GM21526 (cell line): Measurements from ENCODE around the gene SNTA1.
"Not testable (repeated sequence)": the region's sequence is repeated elsewhere in the genome, so short reads cannot be mapped to it uniquely, and the experiment has no call there.

ENCODE experiments used
- ATAC-seq: cut with Tn5 transposase; IDR thresholded peaks from one replicate; pipeline ENCODE4 v1.9.1; 2021; ENCODE audit warnings: moderate library complexity; ENCODE audit not compliant: unreplicated experiment, low FRiP score

Gene SNTA1

DNA sequence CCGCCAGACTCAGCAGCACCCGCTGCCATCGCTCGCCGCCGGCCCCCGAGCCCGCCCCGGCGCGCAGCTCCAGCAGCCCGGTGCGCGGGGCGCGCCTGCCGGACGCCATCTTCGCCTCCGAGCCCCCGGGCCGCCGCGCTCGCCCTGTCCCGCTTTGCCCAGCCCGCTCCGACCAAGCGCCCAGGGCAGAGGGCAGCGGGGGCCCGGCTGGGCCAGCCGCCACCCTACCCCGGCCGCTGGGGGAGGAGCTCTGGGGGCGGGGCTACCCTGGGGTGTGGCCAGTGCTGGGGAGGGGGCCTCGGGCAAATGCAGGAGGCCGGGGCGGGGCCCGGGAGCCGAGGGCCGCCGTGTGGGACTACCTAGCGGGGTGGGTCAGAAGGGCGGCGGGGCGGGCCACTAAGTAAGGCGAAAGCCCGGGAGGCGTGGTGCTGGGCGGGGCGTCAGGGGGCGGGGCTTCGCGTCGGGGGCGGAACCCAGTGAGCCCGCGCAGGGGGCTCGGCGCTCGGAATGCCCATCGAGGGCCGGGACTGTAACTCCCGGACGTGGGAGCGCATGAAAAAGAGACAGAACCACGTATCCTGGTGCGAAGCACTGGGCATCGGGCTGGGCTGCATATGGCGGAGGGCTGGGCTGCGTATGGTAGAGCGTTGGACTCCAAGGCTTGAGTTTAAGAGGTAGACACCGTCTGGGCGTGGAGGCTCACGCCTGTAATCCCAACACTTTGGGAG is at the start of gene SNTA1:
Gene SNTA1 (minus strand): TSS at position 252 of the 728 bp plus-strand sequence. CDS start 143 bp downstream, at position 109.
- ATAC-seq: peak; percentile 57

DNA sequence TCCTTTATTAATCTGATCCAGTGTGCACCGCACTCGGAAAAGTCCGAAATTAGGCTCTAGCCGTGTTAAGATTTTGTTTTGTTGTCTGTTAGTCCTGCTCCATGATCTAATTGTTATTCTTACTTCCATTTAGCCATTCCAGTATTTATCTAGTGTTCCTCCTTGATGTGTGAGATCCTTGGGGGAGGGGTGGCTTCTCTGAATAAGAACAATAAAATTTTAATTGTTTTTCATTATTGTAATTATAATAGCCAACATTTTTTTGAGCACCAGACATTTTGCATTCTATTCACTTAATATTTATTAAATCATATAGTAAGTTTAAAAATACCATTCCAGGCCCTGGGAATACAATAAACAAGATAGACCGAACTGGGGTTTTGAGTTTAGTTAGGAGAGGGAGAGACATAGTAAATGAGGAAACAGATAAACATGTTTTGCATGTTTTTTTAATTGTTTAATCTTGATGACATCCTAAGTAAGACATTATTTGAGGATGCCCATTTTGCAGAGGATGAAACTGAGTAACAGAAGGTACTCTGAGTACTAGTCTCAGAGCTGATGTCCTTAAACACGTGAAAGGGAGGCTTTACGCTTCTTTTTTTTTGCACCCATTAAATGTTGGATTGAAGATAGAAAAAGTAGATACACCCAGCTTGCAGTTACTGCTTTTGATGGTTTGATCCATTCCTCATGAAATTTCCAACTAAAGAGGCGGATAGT is 47.5 kb upstream of the SNTA1 start:
- ATAC-seq: no peak

- peak; percentile 44 for ATAC-seq
These were observed 46.7 kb upstream of the SNTA1 start, which contains the start of gene CBFA2T2 for GRCh38 chr20:33490023-33490933. Gene CBFA2T2 (plus strand): TSS chr20:33490096. CDS start chr20:33490268, 172 bp downstream.

GRCh38 chr20:33489495-33490022 is 46.0 kb upstream of the SNTA1 start:
- ATAC-seq: peak; percentile 87

GRCh38 chr20:33488661-33489494 is 45.3 kb upstream of the SNTA1 start:
- ATAC-seq: not testable (repeated sequence)

DNA sequence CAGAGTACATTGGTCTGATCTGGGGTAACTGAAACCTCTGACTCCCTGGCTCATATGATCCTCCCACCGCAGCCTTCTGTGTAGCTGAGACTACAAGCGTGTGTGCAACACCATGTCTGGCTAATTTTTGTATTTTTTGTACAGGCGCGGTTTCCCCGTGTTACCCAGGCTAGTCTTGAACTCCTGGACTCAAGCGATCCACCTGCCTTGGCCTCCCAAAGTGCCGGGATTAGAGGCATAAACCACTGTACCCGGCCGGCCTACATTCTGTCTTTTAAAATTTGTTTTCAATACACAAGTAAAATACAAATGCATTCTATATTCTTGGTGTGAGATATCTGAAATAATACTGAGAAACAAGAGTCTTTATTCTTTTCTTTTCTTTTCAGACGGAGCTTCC is 44.6 kb upstream of the SNTA1 start:
- ATAC-seq: no peak

GRCh38 chr20:33483186-33483585 is 39.6 kb upstream of the SNTA1 start:
- ATAC-seq: not testable (repeated sequence)

DNA sequence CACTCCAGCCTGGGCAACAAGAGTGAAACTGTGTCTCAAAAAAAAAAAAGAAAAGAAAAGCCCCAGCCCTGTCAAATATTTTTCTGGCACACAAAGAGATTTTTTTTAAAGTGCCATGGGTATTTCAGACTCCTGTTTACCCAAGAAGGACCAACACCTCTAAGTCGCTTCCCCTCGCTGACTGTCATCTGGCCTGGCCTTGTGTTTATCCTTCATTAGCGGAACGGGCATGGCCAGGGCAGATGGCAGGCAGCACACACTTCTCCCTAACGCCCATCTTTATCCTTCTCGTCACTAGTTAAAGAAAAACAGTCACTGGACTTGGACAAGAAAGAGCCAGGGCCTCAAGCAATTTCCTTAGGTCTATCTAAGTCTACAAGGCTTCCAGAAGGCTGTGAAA is 39.0 kb upstream of the SNTA1 start:
- no peak for ATAC-seq

DNA sequence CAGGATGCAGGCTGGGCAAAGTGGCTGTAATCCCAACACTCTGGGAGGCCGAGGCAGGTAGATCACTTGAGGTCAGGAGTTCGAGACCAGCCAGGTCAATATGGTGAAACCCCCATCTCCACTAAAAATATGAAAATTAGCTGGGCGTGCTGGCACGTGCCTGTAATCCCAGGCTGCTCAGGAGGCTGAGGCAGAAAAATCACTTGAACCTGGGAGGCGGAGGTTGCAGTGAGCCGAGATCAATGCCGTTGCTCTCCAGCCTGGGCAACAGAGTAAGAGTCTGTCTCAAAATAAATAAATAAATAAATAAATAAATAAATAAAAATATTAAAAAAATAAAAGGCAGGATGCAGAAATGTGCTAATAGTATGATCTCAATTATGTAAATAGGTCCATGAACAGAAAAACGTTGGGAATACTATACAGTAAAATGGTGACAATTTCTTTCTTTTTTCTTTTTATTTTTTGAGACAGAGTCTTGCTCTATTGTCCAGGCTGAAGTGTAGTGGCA is 37.9 kb upstream of the SNTA1 start:
- no peak for ATAC-seq

DNA sequence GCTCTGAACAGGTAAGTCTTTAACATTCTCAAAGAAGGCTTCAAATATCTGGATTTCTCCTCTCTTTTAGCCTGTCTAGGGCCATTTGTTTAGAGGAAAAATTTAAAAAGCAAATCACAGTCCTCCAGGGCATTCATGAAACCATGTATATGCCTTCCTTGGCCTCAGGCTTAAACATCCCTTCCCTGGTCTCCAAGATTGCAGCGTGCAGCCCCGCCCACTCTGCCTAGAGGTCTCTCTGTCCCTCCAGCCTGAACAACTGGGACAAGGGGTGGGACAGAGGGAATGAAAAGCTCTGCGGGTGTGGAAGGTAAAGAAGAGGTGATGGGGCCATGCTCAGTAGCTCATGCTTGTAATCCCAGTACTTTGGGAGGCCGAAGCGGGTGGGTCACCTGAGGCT is 36.5 kb upstream of the SNTA1 start:
- no peak for ATAC-seq

DNA sequence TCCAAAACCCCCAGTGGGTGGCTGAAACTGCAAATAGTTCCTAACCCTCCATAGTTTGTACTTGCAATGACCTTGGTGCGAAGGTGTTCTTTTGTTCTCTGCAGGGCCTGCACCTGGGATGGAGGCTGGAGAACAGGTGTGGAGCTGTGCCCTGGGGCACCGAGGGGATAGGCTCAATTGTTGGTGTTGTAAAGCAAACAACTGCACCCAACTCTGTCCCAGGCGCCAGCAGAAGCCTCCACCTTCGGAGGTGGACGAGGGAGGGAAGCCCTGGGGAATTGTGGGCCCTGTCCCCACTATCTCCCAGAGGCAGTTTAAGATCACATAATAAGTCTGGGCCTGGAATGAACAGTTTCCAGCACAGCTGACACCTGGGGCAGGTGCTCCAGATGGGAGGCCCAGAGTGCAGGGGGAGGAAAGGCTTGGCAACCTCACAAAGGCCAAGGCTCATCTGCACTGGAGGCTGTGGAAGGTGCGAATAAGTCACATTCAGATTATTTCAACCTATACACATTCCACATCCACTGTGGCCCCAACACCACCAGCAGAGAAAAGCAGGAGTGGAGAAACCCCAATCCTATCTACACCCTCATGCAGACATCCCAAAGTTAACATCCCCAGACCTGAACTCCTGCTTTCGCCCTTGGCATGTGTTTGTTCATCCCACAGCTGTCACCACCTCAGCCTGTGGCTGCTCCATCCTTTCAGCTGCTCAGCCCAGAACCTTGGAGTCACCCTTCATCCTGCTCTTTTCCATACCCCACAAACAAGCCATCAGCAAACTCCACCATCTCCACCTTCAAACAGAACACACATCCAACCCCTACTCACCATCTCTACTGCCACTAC is 34.0 kb upstream of the SNTA1 start:
- no peak for ATAC-seq

GRCh38 chr20:33475381-33476152 is 32.0 kb upstream of the SNTA1 start:
- no peak for ATAC-seq

- ATAC-seq: no peak
These were observed 31.4 kb upstream of the SNTA1 start for GRCh38 chr20:33474963-33475362.

- ATAC-seq: no peak
These were observed 30.7 kb upstream of the SNTA1 start for GRCh38 chr20:33474097-33474873.

DNA sequence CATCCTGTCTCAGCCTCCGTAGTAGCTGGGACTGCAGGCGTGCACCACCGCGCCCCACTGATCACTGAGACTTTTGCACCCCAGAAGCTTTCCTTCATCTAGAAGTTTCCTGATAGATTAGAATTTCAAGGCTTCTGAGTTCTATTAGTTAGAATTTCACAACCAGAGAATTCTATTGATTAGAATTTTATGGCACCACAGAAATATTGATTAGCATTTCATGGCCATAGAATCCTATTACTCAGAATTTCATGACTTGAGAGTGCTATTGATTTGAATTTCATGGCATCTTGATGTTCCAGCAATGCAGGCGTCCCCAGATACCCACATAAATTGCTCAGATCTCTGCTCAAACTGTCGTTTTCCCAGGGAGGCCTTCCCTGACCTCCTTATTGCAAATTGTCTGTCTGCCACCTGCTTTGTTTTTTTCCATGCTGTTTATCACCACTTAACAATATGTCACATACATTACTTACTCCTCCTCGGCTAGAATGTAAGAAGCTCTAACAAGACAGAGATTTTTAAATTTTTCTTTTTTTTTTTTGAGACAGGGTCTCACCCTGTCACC is 29.4 kb upstream of the SNTA1 start:
- ATAC-seq: no peak

DNA sequence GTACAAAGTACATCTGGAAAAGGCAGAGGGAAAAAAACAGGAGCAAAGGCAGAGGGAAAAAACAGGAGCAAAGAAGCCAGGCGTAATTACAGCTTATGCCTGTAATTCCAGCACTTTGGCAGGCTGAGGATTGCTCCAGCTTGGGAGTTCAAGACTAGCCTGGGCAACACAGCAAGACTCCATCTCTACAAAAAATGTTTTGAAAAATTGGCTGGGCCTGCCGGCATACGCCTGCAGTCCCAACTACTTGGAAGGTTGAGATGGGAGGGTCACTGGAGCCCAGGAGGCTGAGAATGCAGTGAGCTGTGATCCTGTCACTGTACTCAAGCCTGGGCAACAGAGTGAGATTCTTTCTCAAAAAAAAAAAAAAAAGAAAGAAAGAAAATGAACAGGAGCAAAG is 27.3 kb upstream of the SNTA1 start:
- no peak for ATAC-seq

DNA sequence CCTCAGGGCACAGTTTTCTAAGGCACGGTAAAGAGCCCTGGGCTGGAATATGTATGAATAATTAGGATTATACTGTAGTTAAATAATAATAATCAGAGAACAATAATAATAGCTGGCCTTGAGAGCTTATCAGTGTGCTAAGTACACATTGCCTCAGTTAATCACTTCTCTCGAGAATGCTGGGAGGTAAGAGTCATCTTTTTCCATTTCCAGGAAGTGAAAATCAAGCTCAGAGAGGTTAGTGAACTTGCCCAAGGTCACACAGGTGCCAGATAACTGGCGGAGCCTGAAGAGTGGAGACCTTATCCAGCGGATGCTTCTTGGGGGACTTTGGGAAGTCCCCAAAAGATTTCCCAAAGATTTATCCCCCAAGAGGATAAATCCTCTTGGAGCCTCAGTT is 26.9 kb upstream of the SNTA1 start:
- ATAC-seq: no peak
